NCI-H2107 (cell line): ENCODE data around the gene BCL10.
A peak's percentile ranks its signal among the peaks of the same experiment; 100 is the strongest.

ENCODE experiments used
- DNase-seq: peaks from one replicate; lab custom pipeline; 2025; lab: John Stamatoyannopoulos, UW

The BCL10 gene

GRCh38 chr1:85297855-85298629, 21.6 kb upstream of the BCL10 start:
- peak; percentile 68 for DNase-seq

- no peak for DNase-seq
Observed at GRCh38 chr1:85297538-85297854, 21.1 kb upstream of the BCL10 start.

GRCh38 chr1:85296980-85297379, 20.5 kb upstream of the BCL10 start:
- no peak for DNase-seq

GRCh38 chr1:85295654-85296053, 19.2 kb upstream of the BCL10 start:
- DNase-seq = no peak

GRCh38 chr1:85295006-85295431, 18.6 kb upstream of the BCL10 start:
- DNase-seq = no peak

- DNase-seq = no peak
Observed at GRCh38 chr1:85290826-85291225, 14.4 kb upstream of the BCL10 start.

- no peak for DNase-seq
Observed at GRCh38 chr1:85289848-85290335, 13.5 kb upstream of the BCL10 start.

- no peak for DNase-seq
Observed at GRCh38 chr1:85289207-85289847, 12.9 kb upstream of the BCL10 start.

- DNase-seq = no peak
Observed at GRCh38 chr1:85284202-85284601, 7.8 kb upstream of the BCL10 start.

- no peak for DNase-seq
Observed at GRCh38 chr1:85283475-85284199, 7.2 kb upstream of the BCL10 start.

- no peak for DNase-seq
Observed at GRCh38 chr1:85282424-85282823, 6.0 kb upstream of the BCL10 start.

- DNase-seq = no peak
Observed at GRCh38 chr1:85280636-85281035, 4.2 kb upstream of the BCL10 start.

GRCh38 chr1:85279458-85280080, 3.1 kb upstream of the BCL10 start:
- DNase-seq = no peak

- no peak for DNase-seq
Observed at GRCh38 chr1:85278853-85279314, 2.5 kb upstream of the BCL10 start.

- DNase-seq = no peak
Observed at GRCh38 chr1:85277802-85278201, 1.4 kb upstream of the BCL10 start.

GRCh38 chr1:85276978-85277639, 677 bp upstream of the BCL10 start:
- DNase-seq = no peak

- no peak for DNase-seq
Observed at GRCh38 chr1:85275701-85276214, 674 bp downstream of the BCL10 start.

- no peak for DNase-seq
Observed at GRCh38 chr1:85274969-85275453, 1.4 kb downstream of the BCL10 start.

GRCh38 chr1:85273397-85273796, 3.0 kb downstream of the BCL10 start:
- DNase-seq = no peak

GRCh38 chr1:85268801-85269585, 7.4 kb downstream of the BCL10 start:
- DNase-seq = no peak

- no peak for DNase-seq
Observed at GRCh38 chr1:85267313-85267712, 9.1 kb downstream of the BCL10 start.
